Cardiac muscle cell (in vitro differentiated cells and primary cell): ENCODE data around the gene TXN. TPM values are rescaled to one million over a fixed set of nuclear protein-coding genes. Genes with fewer than 3 reads are reported as not detected.
"Not testable (repeated sequence)": the region's sequence is repeated elsewhere in the genome, so short reads cannot be mapped to it uniquely, and the experiment has no call there.

ENCODE experiments used
- DNase-seq, 2 donors: peaks; one replicate each; pipeline versions ENCODE4 v3.0.0 to v3.0.0-alpha.2; 2010 to 2017; ENCODE audit warnings: low read depth in 1 of 2, low spot score in 1 of 2
- H3K27ac ChIP-seq: fragments of 200-600 bp; sonication (generic); 2 replicates; pipeline ENCODE4 v1.5.1; 2016
- H3K27me3 ChIP-seq: fragments of 200-600 bp; sonication (generic); 2 replicates; pipeline ENCODE4 v1.6.0; 2016; ENCODE audit warnings: control low read depth
- H3K36me3 ChIP-seq: fragments of 200-600 bp; sonication (generic); 2 replicates; pipeline ENCODE4 v1.5.1; 2016; ENCODE audit warnings: control low read depth
- H3K4me1 ChIP-seq: fragments of 200-600 bp; sonication (generic); 2 replicates; pipeline ENCODE4 v1.8.1; 2017; ENCODE audit warnings: low read depth, mild to moderate bottlenecking, mixed run types
- H3K4me3 ChIP-seq: fragments of 200-600 bp; sonication (generic); 2 replicates; pipeline ENCODE4 v1.5.1; 2016; ENCODE audit warnings: mild to moderate bottlenecking
- H3K9me3 ChIP-seq: fragments of 200-600 bp; sonication (generic); 2 replicates; pipeline ENCODE4 v1.5.1; 2017; ENCODE audit warnings: low read depth, mild to moderate bottlenecking, control low read depth
- polyA plus RNA-seq: library from polyadenylated mRNA; unstranded; fragments of >200 nt; fragmentation: Nextera tagmentation; extraction: Ambion mirVana; gene quantifications from 2 replicates; pipeline ENCODE4 v1.2.1, GENCODE V29; 2016
- total RNA-seq: library from RNA; depleted of rRNA; stranded (reverse); fragments of >200 nt; gene quantifications from 2 replicates; pipeline ENCODE4 v1.2.3, GENCODE V29; 2016
- TF ChIP-seq, protein P1 (sequence below): IDR thresholded peaks from 2 replicates; pipeline ENCODE4 v1.5.1; 2012; ENCODE audit warnings: low read depth, mild to moderate bottlenecking, low read length

The TXN gene
- total and polyA plus RNA-seq, 2 experiments from 2014 or later = 55.7 to 241 TPM

DNA sequence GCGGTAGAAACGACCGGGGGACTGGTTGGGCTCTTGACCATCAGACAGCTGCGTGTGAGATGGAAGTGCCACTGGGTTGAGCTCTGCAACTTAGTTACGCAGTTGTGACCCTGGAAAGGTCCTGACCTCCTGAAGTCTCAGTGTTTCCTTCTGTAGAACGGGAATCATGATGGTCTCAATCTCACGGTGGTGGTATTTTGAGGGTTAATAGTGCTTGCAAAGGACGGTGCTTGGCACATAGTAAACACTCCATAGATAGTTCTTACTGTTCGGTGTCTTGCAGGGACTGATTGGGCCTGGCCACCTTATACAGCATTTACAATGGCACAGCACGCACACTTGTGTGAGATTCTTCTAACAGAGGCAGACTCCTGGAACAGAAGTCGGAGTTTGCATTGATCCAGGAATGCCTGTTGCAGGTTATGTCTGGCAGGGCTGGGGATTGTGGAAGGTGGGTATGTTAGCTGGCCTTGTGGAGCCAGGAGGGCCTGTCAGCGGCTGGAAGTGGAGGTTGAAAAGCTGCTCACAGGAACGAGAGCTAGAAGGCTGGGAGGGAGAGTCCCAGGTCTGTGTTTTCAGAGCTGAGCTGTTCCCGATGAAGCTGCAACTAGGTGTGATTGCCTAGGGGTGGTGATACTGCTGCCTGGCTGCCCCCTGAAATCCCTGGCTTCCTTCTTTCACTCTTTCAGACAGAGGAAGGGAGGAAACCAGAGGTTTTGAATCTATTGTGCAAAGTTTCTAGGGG, 962 bp upstream of the TXN start:
- Histone ChIP-seq H3K36me3 (no peaks in the 10 kb centered on the region), H3K4me1 (peaks cover 27% of the 10 kb centered on the region), H3K9me3 (no peaks in the 10 kb centered on the region), H3K4me3 (peak overlapping the region; percentile 79), H3K27me3 (no peaks in the 10 kb centered on the region), H3K27ac (peak overlapping the region; percentile 85)
- peak; percentile 30 to 92 for DNase-seq
- TF ChIP-seq, protein P1, sequence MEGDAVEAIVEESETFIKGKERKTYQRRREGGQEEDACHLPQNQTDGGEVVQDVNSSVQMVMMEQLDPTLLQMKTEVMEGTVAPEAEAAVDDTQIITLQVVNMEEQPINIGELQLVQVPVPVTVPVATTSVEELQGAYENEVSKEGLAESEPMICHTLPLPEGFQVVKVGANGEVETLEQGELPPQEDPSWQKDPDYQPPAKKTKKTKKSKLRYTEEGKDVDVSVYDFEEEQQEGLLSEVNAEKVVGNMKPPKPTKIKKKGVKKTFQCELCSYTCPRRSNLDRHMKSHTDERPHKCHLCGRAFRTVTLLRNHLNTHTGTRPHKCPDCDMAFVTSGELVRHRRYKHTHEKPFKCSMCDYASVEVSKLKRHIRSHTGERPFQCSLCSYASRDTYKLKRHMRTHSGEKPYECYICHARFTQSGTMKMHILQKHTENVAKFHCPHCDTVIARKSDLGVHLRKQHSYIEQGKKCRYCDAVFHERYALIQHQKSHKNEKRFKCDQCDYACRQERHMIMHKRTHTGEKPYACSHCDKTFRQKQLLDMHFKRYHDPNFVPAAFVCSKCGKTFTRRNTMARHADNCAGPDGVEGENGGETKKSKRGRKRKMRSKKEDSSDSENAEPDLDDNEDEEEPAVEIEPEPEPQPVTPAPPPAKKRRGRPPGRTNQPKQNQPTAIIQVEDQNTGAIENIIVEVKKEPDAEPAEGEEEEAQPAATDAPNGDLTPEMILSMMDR = no peak

DNA sequence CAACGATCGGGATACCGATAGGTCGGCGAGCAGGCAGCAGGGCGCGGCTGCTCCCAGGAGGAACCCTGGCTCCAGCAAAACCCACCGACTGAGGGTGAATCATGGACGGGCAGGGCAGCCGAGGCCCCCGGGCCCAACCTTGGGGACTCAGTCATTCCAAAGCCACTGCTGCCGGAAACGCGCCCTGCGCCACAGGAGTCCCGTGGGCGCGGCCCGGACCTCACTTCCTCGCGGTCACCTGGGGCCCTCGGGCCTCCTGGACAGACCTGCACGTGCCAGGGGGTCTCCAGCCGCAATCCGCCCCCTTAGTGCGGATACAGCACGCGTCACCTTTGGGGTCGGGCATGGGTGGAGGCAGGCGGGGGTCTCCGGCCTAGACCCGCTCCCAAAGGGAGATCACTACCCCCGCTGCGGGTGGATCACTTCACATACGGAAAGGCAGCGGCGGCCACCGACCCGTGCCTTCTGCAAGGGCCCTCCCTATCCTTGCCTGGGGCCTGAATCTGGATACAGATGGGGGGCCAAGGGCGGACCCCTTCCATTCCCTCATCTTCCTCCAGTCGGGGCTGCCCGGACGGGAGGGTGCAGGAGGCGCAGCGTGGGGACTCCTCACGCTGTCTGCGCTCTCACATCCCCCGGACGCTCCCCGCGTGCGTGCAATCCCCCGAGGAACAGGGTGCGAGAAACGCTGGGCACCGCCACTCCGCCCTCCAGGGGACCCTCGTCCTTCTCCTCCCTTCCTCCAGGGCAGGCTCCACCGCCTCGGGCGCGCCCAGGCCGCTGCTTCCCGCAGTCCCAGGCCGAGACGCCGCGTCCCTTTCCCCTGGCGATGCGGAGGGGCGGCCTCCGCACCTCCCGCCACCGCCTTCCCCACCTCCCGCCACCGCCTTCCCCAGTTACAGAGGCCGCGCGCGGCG, 586 bp downstream of the TXN start:
- H3K36me3 ChIP-seq = no peaks in the 10 kb centered on the region
- H3K4me1 ChIP-seq = peaks cover 27% of the 10 kb centered on the region
- TF ChIP-seq, protein P1 = no peak
- peak overlapping the region; percentile 79 for H3K4me3 ChIP-seq
- no peaks in the 10 kb centered on the region for H3K27me3 ChIP-seq
- peak overlapping the region; percentile 59 for H3K27ac ChIP-seq
- DNase-seq = peak in 1 of 2 donors; percentile 28
- no peaks in the 10 kb centered on the region for H3K9me3 ChIP-seq

DNA sequence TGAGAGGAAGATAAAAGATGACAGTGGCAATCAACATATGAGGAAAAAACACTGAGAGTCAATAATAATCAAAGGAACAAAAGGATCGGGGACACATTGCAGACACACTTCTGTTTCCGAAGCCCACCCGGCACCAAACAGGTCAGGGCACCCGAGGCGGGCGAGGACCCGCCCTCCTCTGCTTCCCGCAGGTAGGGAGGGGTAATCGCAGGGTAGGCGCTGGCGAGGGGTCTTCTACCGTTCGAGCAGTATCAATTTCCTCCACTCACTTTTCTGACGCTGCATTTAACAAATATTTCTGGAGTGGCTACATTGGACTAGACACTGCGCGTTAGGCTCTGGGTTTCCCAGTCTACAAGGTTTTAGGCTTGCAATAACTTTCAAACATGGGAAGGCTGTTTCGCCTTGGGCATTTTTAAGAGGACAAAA, 1.3 kb downstream of the TXN start:
- Histone ChIP-seq H3K27ac (no peak overlapping the region), H3K27me3 (no peaks in the 10 kb centered on the region), H3K36me3 (peaks cover 6% of the 10 kb centered on the region), H3K4me3 (peak overlapping the region; percentile 79), H3K4me1 (peaks cover 27% of the 10 kb centered on the region), H3K9me3 (no peaks in the 10 kb centered on the region)
- TF ChIP-seq, protein P1 = no peak
- peak; percentile 26 to 49 for DNase-seq

DNA sequence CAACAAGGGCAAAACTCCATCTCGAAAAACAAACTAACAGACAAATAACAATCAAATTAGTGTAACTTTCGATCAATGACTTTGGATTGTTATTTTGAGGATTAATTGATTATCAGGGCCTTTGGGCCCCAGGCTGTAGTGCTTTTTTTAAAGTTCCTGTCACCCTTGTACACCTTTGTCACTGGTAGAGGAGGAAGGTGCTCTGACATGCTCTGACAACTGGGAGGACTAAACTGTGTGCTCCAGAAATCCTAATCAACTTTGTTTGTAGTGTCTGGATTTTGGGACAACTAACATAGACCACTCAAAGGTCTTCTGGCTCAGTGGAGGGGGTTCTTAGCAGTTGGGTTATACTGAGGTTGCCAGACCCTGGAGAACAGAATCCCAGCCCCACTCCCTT, 1.8 kb downstream of the TXN start:
- Histone ChIP-seq H3K4me3 (peak overlapping the region; percentile 79), H3K9me3 (no peaks in the 10 kb centered on the region), H3K27me3 (no peaks in the 10 kb centered on the region), H3K27ac (no peak overlapping the region), H3K36me3 (peaks cover 8% of the 10 kb centered on the region), H3K4me1 (peaks cover 27% of the 10 kb centered on the region)
- no peak for DNase-seq
- TF ChIP-seq, protein P1 = no peak

DNA sequence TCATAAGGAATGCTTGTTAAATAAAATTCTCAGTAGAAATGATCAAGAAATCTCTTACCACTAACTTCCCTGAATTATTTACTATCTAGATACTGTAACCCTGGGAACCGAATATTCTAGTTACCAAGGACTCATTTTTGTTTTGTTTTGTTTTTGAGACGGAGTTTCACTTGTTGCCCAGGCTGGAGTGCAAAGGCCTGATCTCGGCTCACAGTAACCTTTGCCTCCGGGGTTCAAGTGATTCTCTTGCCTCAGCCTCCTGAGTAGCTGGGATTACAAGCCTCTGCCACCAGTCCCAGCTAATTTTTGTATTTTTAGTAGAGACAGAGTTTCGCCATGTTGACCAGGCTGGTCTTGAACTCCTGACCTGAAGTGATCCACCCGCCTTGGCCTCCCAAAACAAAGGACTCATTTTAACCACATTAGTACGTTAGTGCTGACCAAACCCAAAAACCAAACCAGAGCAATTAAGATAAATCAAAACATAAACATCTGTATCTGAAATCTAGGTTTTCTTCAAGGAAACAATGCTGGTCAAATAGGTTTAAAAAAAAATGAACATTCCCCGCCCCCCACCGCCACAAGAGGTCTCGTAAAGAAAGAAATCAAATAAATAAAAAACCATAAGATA, 3.7 kb downstream of the TXN start:
- H3K9me3 ChIP-seq = no peaks in the 10 kb centered on the region
- H3K4me3 ChIP-seq = no peak overlapping the region
- H3K27me3 ChIP-seq = no peaks in the 10 kb centered on the region
- TF ChIP-seq, protein P1 = no peak
- H3K27ac ChIP-seq = no peak overlapping the region
- H3K36me3 ChIP-seq = peaks cover 8% of the 10 kb centered on the region
- peak in 1 of 2 donors; percentile 20 for DNase-seq
- H3K4me1 ChIP-seq = peaks cover 12% of the 10 kb centered on the region

DNA sequence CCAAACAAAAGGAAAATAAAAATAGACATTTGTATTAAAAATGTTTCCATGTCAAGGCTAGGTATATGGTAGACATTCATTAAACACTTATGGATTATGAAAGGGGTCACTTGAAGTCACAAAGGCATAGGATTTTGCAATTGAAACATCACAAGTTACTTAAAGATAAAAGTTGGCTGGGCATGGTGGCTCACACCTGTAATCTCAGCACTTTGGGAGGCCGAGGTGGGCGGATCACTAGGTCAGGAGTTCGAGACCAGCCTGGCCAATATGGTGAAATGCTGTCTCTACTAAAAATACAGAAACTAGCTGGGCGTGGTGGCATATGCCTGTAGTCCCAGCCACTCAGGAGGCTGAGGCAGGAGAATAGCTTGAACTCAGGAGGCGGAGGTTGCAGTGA, 4.5 kb downstream of the TXN start:
- not testable (repeated sequence) for H3K4me3 ChIP-seq, H3K27me3 ChIP-seq, H3K4me1 ChIP-seq, H3K36me3 ChIP-seq, DNase-seq, H3K9me3 ChIP-seq, H3K27ac ChIP-seq
